Right lobe of liver (tissue), 6 donors: ENCODE measurements around the gene SSR4. TPM values are rescaled to one million over a fixed set of nuclear protein-coding genes. Genes with fewer than 3 reads are reported as not detected.

ENCODE experiments used
- ATAC-seq, 4 donors: fragments of 200-7000 bp; cut with Tn5 transposase; one replicate each; pipeline ENCODE4 v1.9.1; 2020; ENCODE audit warnings: mild to moderate bottlenecking in 4 of 4, moderate library complexity in 4 of 4
- DNase-seq, 3 donors: peaks; one replicate each; pipeline ENCODE4 v3.0.0-alpha.2; 2020
- H3K27ac ChIP-seq, 3 donors: fragments of 200-600 bp; one replicate each; pipeline ENCODE4 v1.8.0; 2022
- H3K27me3 ChIP-seq, 2 donors: fragments of 200-600 bp; one replicate each; pipeline ENCODE4 v1.8.0; 2022
- H3K36me3 ChIP-seq, 4 donors: fragments of 200-600 bp; sonication (generic) in 1 of 4; one replicate each; pipeline versions ENCODE4 v1.5.1 to v1.8.0; 2017 to 2022; ENCODE audit warnings: control low read depth in 1 of 4
- H3K4me1 ChIP-seq, 4 donors: fragments of 200-600 bp; sonication (generic) in 1 of 4; one replicate each; pipeline versions ENCODE4 v1.5.1 to v1.8.0; 2017 to 2022; ENCODE audit warnings: control low read depth in 1 of 4
- H3K4me3 ChIP-seq, 3 donors: fragments of 200-600 bp; one replicate each; pipeline ENCODE4 v1.8.0; 2022
- H3K9me3 ChIP-seq, 4 donors: fragments of 200-600 bp; sonication (generic) in 1 of 4; one replicate each; pipeline versions ENCODE4 v1.5.1 to v1.8.0; 2017 to 2022; ENCODE audit warnings: control low read depth in 1 of 4
- CTCF ChIP-seq, 4 donors: fragments of 200-600 bp in 3 of 4; fragments of 450-650 bp in 1 of 4; IDR thresholded peaks; one replicate each; pipeline versions ENCODE4 v1.5.1 to v1.8.0; 2016 to 2022; ENCODE audit warnings: antibody characterized with exemption in 4 of 4, mild to moderate bottlenecking in 2 of 4
- POLR2A ChIP-seq: fragments of 450-650 bp; IDR thresholded peaks from one replicate; pipeline ENCODE4 v1.6.1; 2017; ENCODE audit warnings: antibody characterized with exemption, mild to moderate bottlenecking
- WGBS: methylation state at CpG from one replicate; pipeline ENCODE4 v1.1.6; 2018; ENCODE audit warnings: low coverage, low lambda C conversion rate; ENCODE audit not compliant: insufficient coverage; ENCODE audit errors: missing lambda C conversion rate; 5-methylcytosine and 5-hydroxymethylcytosine counted together
- intact Hi-C, 2 donors: fragments of 100-400 bp; cut with DNase I; formaldehyde crosslinking; loops; one replicate each; pipeline versions ENCODE4 v1.11.2 to v1.14.1; 2022
- total RNA-seq, 6 experiments: library from RNA; depleted of rRNA in 2 of 6; stranded (reverse); fragments of >200 nt in 2 of 6; fragmentation: NEBNext Ultra II Directional in 3 of 6; extraction: Animal tissue kit (Norgen Biotek cat#: 25700) in 3 of 6; gene quantifications; one replicate each; pipeline versions ENCODE4 v1.1.0 to v1.2.4, GENCODE V29; 2016 to 2023
- donor health status: DM: no; HTN: yes; CAD: no.
- donor health status: DM: no; HTN: no; CAD: no.
- donor health status: DM: no; HTN: no; CAD: no.
- donor health status: DM: no; HTN: yes; CAD: no.
- donor health status: DM: no; HTN: yes; CAD: no.

Gene SSR4
- total RNA-seq, 6 experiments from 2014 or later, result 150 to 221 (median 205) TPM

GRCh38 chrX:153781428-153782047 is 12.9 kb upstream of the SSR4 start:
- Histone ChIP-seq H3K36me3 (peaks cover 0 to 7% (median 2%) of the 10 kb centered on the region in 4 donors), H3K4me1 (no peaks in the 10 kb centered on the region), H3K27ac (no peak overlapping the region), H3K9me3 (no peaks in the 10 kb centered on the region), H3K4me3 (no peak overlapping the region), H3K27me3 (no peaks in the 10 kb centered on the region)
- TF ChIP-seq CTCF (IDR thresholded peaks at IDR 0.05) (no peak), POLR2A (no peak)
- DNase-seq (no peak), ATAC-seq (peak in 1 of 4 donors; percentile 10)
- intact Hi-C loops, result no loop called here
- 73% methylated on average over 9 of the region's 24 CpGs for WGBS

GRCh38 chrX:153782313-153782712 is 12.2 kb upstream of the SSR4 start:
- H3K4me3 ChIP-seq, result no peak overlapping the region
- H3K27ac ChIP-seq, result no peak overlapping the region
- H3K27me3 ChIP-seq, result no peaks in the 10 kb centered on the region
- intact Hi-C loops, result no loop called here
- no peak for TF ChIP-seq POLR2A
- TF ChIP-seq CTCF (IDR thresholded peaks at IDR 0.05), result no peak
- H3K9me3 ChIP-seq, result no peaks in the 10 kb centered on the region
- H3K36me3 ChIP-seq, result peaks cover 0 to 7% (median 2%) of the 10 kb centered on the region in 4 donors
- H3K4me1 ChIP-seq, result no peaks in the 10 kb centered on the region
- DNase-seq (no peak), ATAC-seq (no peak)
- WGBS, result no CpG with 5 or more reads among the region's 11 CpGs

- WGBS, result 80% methylated on average over 1 of the region's 14 CpGs
- Histone ChIP-seq H3K36me3 (peaks cover 0 to 7% (median 2%) of the 10 kb centered on the region in 4 donors), H3K4me3 (no peak overlapping the region), H3K27ac (no peak overlapping the region), H3K4me1 (no peaks in the 10 kb centered on the region), H3K9me3 (no peaks in the 10 kb centered on the region), H3K27me3 (no peaks in the 10 kb centered on the region)
- TF ChIP-seq CTCF (IDR thresholded peaks at IDR 0.05) (no peak), POLR2A (no peak)
- intact Hi-C loops, result no loop called here
- DNase-seq (no peak), ATAC-seq (no peak)
These were observed 11.6 kb upstream of the SSR4 start for GRCh38 chrX:153782871-153783270.

- Histone ChIP-seq H3K9me3 (no peaks in the 10 kb centered on the region), H3K36me3 (peaks cover 0 to 7% (median 2%) of the 10 kb centered on the region in 4 donors), H3K4me3 (no peak overlapping the region), H3K4me1 (no peaks in the 10 kb centered on the region), H3K27me3 (no peaks in the 10 kb centered on the region), H3K27ac (no peak overlapping the region)
- ATAC-seq, result peak in 1 of 4 donors; percentile 4
- intact Hi-C loops, result no loop called here
- 69% methylated on average over 5 of the region's 24 CpGs for WGBS
- DNase-seq, result no peak
- TF ChIP-seq CTCF (IDR thresholded peaks at IDR 0.05) (no peak), POLR2A (no peak)
These were observed 11.0 kb upstream of the SSR4 start for GRCh38 chrX:153783378-153784013.
